WTC11 (cell line): Measurements from ENCODE around the gene FUT7. TPM values are rescaled to one million over a fixed set of nuclear protein-coding genes. Genes with fewer than 3 reads are reported as not detected.

Experiments used
- ATAC-seq: fragments of 200-7000 bp; cut with Tn5 transposase; 2 replicates; pipeline ENCODE4 v1.10.0; 2021; ENCODE audit warnings: mild to moderate bottlenecking, moderate library complexity
- CTCF ChIA-PET: fragments of 300-600 bp; sonication (Branson Sonifier 250); formaldehyde crosslinking; loops from one replicate; lab custom pipeline; 2021; ENCODE audit warnings: antibody characterized with exemption; lab: Charles Lee
- POLR2A ChIA-PET: fragments of 350-600 bp; sonication (Branson Sonifier 250); formaldehyde crosslinking; loops from one replicate; lab custom pipeline; 2021; ENCODE audit warnings: antibody characterized with exemption; lab: Charles Lee
- DNase-seq: peaks from one replicate; pipeline ENCODE4 v3.0.0; 2021; ENCODE audit warnings: low spot score
- H3K27ac Mint-ChIP-seq: 2 replicates; pipeline ENCODE4 v1.8.0; 2021; ENCODE audit warnings: mixed read lengths
- H3K27me3 Mint-ChIP-seq: 2 replicates; pipeline ENCODE4 v1.8.0; 2021; ENCODE audit warnings: low read depth, mild to moderate bottlenecking, moderate library complexity, mixed read lengths
- H3K36me3 Mint-ChIP-seq: 2 replicates; pipeline ENCODE4 v1.8.0; 2021; ENCODE audit warnings: mixed read lengths
- H3K4me1 Mint-ChIP-seq: 2 replicates; pipeline ENCODE4 v1.8.0; 2022; ENCODE audit warnings: mixed read lengths
- H3K4me3 Mint-ChIP-seq: 2 replicates; pipeline ENCODE4 v1.8.0; 2021; ENCODE audit warnings: mild to moderate bottlenecking, moderate library complexity, mixed read lengths
- H3K9me3 Mint-ChIP-seq: 2 replicates; pipeline ENCODE4 v1.8.0; 2021; ENCODE audit warnings: mixed read lengths
- CBFB ChIP-seq: sonication (generic); formaldehyde crosslinking; IDR thresholded peaks from 2 replicates; pipeline ENCODE4 v1.8.1; 2022; ENCODE audit warnings: mild to moderate bottlenecking, low read depth, missing genetic modification reagents
- FOXP1 ChIP-seq: sonication (generic); formaldehyde crosslinking; IDR thresholded peaks from 2 replicates; pipeline ENCODE4 v1.8.0; 2022; ENCODE audit warnings: missing genetic modification reagents, mild to moderate bottlenecking, moderate library complexity, borderline replicate concordance
- GRHL2 ChIP-seq: fragments of 250-450 bp; sonication (Bioruptor Pico); IDR thresholded peaks from 2 replicates; pipeline ENCODE4 v1.8.0; 2022; ENCODE audit warnings: mild to moderate bottlenecking, moderate library complexity; ENCODE audit not compliant: insufficient replicate concordance, severe bottlenecking
- GTF2I ChIP-seq: fragments of 250-450 bp; sonication (Bioruptor Pico); conservative IDR thresholded peaks from 2 replicates; pipeline ENCODE4 v1.4.0; 2021; ENCODE audit warnings: mild to moderate bottlenecking
- JAZF1 ChIP-seq: fragments of 250-450 bp; sonication (Bioruptor Pico); IDR thresholded peaks from 2 replicates; pipeline ENCODE4 v1.9.0; 2021; ENCODE audit warnings: moderate library complexity, mild to moderate bottlenecking, inconsistent platforms
- KAT7 ChIP-seq: sonication (generic); formaldehyde crosslinking; IDR thresholded peaks from 2 replicates; pipeline ENCODE4 v1.8.1; 2023; ENCODE audit warnings: missing genetic modification reagents, mild to moderate bottlenecking, borderline replicate concordance
- NFE2L1 ChIP-seq: sonication (generic); formaldehyde crosslinking; IDR thresholded peaks from 2 replicates; pipeline ENCODE4 v1.8.1; 2023; ENCODE audit warnings: missing genetic modification reagents
- NR2C2 ChIP-seq: sonication (generic); formaldehyde crosslinking; IDR thresholded peaks from 2 replicates; pipeline ENCODE4 v1.8.0; 2022; ENCODE audit warnings: mild to moderate bottlenecking, missing genetic modification reagents
- NR3C1 ChIP-seq: sonication (generic); formaldehyde crosslinking; conservative IDR thresholded peaks from 2 replicates; pipeline ENCODE4 v1.8.1; 2023; ENCODE audit warnings: low read depth, mild to moderate bottlenecking, missing genetic modification reagents
- PRRX2 ChIP-seq: fragments of 250-450 bp; sonication (Bioruptor Pico); IDR thresholded peaks from 2 replicates; pipeline ENCODE4 v1.8.0; 2021; ENCODE audit warnings: mild to moderate bottlenecking
- SMAD4 ChIP-seq: sonication (generic); formaldehyde crosslinking; IDR thresholded peaks from 2 replicates; pipeline ENCODE4 v1.8.0; 2022; ENCODE audit warnings: mild to moderate bottlenecking, missing genetic modification reagents
- TEAD4 ChIP-seq: sonication (generic); formaldehyde crosslinking; IDR thresholded peaks from 2 replicates; pipeline ENCODE4 v1.8.0; 2022; ENCODE audit warnings: mild to moderate bottlenecking, missing genetic modification reagents
- ZNF121 ChIP-seq: sonication (generic); formaldehyde crosslinking; IDR thresholded peaks from 2 replicates; pipeline ENCODE4 v1.8.0; 2023; ENCODE audit warnings: missing genetic modification reagents
- ZNF138 ChIP-seq: sonication (generic); formaldehyde crosslinking; conservative IDR thresholded peaks from 2 replicates; pipeline ENCODE4 v1.8.1; 2022; ENCODE audit warnings: mild to moderate bottlenecking, moderate library complexity, missing genetic modification reagents
- ZNF219 ChIP-seq: sonication (generic); formaldehyde crosslinking; IDR thresholded peaks from 2 replicates; pipeline ENCODE4 v1.8.0; 2023; ENCODE audit warnings: missing genetic modification reagents, mild to moderate bottlenecking, borderline replicate concordance
- ZNF423 ChIP-seq: fragments of 250-450 bp; sonication (Bioruptor Pico); IDR thresholded peaks from 2 replicates; pipeline ENCODE4 v2.1.2; 2022; ENCODE audit warnings: mild to moderate bottlenecking, moderate library complexity
- ZNF671 ChIP-seq: fragments of 250-450 bp; sonication (Bioruptor Pico); IDR thresholded peaks from 2 replicates; pipeline ENCODE4 v1.8.0; 2021; ENCODE audit warnings: mild to moderate bottlenecking
- total RNA-seq: library from RNA; stranded (reverse); gene quantifications from 3 replicates; pipeline ENCODE4 v1.2.3, GENCODE V29; 2021
- TF ChIP-seq, protein P1 (sequence below): sonication (generic); formaldehyde crosslinking; IDR thresholded peaks from 2 replicates; pipeline ENCODE4 v1.8.0; 2022; ENCODE audit warnings: missing genetic modification reagents
- TF ChIP-seq, protein P2 (sequence below): sonication (generic); formaldehyde crosslinking; IDR thresholded peaks from 2 replicates; pipeline ENCODE4 v1.8.1; 2023; ENCODE audit warnings: mild to moderate bottlenecking, missing genetic modification reagents
- TF ChIP-seq, protein P3 (sequence below): fragments of 250-450 bp; sonication (Bioruptor Pico); conservative IDR thresholded peaks from 2 replicates; pipeline ENCODE4 v1.9.0; 2021; ENCODE audit warnings: mild to moderate bottlenecking
- TF ChIP-seq, protein P4 (sequence below): sonication (generic); formaldehyde crosslinking; IDR thresholded peaks from 2 replicates; pipeline ENCODE4 v1.8.1; 2022; ENCODE audit warnings: low read depth, mild to moderate bottlenecking, moderate library complexity, missing genetic modification reagents, borderline replicate concordance
- TF ChIP-seq, protein P5 (sequence below): sonication (generic); formaldehyde crosslinking; IDR thresholded peaks from 2 replicates; pipeline ENCODE4 v1.8.1; 2022; ENCODE audit warnings: missing genetic modification reagents, borderline replicate concordance
- TF ChIP-seq, protein P6 (sequence below): sonication (generic); formaldehyde crosslinking; IDR thresholded peaks from 2 replicates; pipeline ENCODE4 v1.8.1; 2023; ENCODE audit warnings: mild to moderate bottlenecking, missing genetic modification reagents, moderate library complexity
- TF ChIP-seq, protein P7 (sequence below): sonication (generic); formaldehyde crosslinking; IDR thresholded peaks from 2 replicates; pipeline ENCODE4 v1.8.0; 2022; ENCODE audit warnings: mild to moderate bottlenecking, missing genetic modification reagents
- TF ChIP-seq, protein P8 (sequence below): sonication (generic); formaldehyde crosslinking; conservative IDR thresholded peaks from 2 replicates; pipeline ENCODE4 v1.8.1; 2022; ENCODE audit warnings: mild to moderate bottlenecking, missing genetic modification reagents

The FUT7 gene
- total RNA-seq, 1 experiment from 2014 or later, result not detected

DNA sequence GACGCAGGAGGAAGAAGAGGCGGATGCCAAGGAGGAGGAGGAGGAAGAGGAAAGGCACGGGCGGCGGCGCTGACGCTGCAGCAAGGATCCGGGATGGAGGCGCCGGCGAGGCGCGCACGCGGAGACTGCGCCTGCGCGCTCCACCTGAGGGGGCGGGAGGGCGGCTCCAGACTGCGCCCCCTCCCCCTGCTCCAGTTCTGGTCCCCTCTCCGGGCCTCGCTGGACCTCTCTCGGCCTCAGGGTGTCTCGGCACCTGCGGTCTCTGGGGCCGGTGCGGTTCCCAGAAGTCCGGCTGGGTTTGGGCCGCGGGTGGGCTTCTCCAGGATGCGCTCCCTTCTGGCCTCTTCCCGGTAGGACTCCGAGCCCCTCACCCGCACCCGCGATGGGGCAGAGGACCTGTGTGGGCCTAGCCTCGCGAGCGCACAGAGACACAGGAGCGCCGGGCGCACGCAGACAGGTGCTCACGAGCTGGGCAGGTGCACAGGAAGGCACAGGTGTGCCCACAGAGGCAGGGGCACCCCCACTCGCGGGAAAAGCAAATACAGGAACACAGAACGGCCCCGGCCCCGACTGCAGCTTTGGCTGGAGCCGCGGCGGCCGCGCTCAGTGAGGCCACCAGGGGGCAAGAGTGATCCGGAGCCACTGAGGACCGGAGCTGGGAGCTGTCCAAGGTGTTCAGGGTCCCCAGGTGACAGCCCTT is 14.3 kb upstream of the FUT7 start, which contains the start of gene NPDC1:
TSS of gene NPDC1 (minus strand) at position 90 of the 700 bp plus-strand sequence. CDS start 188 bp downstream, outside the sequence.
- no peaks in the 10 kb centered on the region for H3K9me3 Mint-ChIP-seq
- peak; percentile 94 for DNase-seq
- CTCF ChIA-PET, result interaction anchor here (0.5 to 1.9 kb wide), 66 partner anchors 9 to 468 kb away, joined by 3 to 93 read pairs (median 6); partner anchors contain the start of genes ABCA2, C8G, CLIC3 and CYSRT1
- peak within 1 kb of the TSS; percentile 77 for H3K4me3 Mint-ChIP-seq
- POLR2A ChIA-PET, result interaction anchor here (0.8 kb wide), 1 partner anchor 19 kb away, joined by 3 read pairs; no protein-coding TSS in a partner anchor
- peaks cover 47% of the 10 kb centered on the region for H3K27me3 Mint-ChIP-seq
- no peak within 1 kb of the TSS for H3K27ac Mint-ChIP-seq
- no peaks in the 10 kb centered on the region for H3K36me3 Mint-ChIP-seq
- peak; percentile 69 for ATAC-seq
- H3K4me1 Mint-ChIP-seq, result peaks cover 10% of the 10 kb centered on the region
- TF ChIP-seq KAT7, result 0 out of 2 replicates have a peak, but pooled peaks have one; percentile 59
- TF ChIP-seq, protein P1, sequence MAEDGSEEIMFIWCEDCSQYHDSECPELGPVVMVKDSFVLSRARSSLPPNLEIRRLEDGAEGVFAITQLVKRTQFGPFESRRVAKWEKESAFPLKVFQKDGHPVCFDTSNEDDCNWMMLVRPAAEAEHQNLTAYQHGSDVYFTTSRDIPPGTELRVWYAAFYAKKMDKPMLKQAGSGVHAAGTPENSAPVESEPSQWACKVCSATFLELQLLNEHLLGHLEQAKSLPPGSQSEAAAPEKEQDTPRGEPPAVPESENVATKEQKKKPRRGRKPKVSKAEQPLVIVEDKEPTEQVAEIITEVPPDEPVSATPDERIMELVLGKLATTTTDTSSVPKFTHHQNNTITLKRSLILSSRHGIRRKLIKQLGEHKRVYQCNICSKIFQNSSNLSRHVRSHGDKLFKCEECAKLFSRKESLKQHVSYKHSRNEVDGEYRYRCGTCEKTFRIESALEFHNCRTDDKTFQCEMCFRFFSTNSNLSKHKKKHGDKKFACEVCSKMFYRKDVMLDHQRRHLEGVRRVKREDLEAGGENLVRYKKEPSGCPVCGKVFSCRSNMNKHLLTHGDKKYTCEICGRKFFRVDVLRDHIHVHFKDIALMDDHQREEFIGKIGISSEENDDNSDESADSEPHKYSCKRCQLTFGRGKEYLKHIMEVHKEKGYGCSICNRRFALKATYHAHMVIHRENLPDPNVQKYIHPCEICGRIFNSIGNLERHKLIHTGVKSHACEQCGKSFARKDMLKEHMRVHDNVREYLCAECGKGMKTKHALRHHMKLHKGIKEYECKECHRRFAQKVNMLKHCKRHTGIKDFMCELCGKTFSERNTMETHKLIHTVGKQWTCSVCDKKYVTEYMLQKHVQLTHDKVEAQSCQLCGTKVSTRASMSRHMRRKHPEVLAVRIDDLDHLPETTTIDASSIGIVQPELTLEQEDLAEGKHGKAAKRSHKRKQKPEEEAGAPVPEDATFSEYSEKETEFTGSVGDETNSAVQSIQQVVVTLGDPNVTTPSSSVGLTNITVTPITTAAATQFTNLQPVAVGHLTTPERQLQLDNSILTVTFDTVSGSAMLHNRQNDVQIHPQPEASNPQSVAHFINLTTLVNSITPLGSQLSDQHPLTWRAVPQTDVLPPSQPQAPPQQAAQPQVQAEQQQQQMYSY (CRISPR knock-in tag), result 0 out of 2 replicates have a peak, but pooled peaks have one; percentile 20
- TF ChIP-seq ZNF219, result peak; percentile 79; the same call in 1 of the 2 replicates
- no peak for TF ChIP-seq ZNF121 (CRISPR knock-in tag)
- TF ChIP-seq SMAD4 (CRISPR knock-in tag), result peak; percentile 78
- TF ChIP-seq, protein P2, sequence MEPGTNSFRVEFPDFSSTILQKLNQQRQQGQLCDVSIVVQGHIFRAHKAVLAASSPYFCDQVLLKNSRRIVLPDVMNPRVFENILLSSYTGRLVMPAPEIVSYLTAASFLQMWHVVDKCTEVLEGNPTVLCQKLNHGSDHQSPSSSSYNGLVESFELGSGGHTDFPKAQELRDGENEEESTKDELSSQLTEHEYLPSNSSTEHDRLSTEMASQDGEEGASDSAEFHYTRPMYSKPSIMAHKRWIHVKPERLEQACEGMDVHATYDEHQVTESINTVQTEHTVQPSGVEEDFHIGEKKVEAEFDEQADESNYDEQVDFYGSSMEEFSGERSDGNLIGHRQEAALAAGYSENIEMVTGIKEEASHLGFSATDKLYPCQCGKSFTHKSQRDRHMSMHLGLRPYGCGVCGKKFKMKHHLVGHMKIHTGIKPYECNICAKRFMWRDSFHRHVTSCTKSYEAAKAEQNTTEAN (CRISPR knock-in tag), result no peak
- TF ChIP-seq NR3C1 (CRISPR knock-in tag), result no peak
- 0 out of 2 replicates have a peak, but pooled peaks have one; percentile 66 for TF ChIP-seq CBFB (CRISPR knock-in tag)
- peak; percentile 71; the same call in 1 of the 2 replicates for TF ChIP-seq TEAD4
- TF ChIP-seq ZNF138 (CRISPR knock-in tag), result no peak
- TF ChIP-seq, protein P3, sequence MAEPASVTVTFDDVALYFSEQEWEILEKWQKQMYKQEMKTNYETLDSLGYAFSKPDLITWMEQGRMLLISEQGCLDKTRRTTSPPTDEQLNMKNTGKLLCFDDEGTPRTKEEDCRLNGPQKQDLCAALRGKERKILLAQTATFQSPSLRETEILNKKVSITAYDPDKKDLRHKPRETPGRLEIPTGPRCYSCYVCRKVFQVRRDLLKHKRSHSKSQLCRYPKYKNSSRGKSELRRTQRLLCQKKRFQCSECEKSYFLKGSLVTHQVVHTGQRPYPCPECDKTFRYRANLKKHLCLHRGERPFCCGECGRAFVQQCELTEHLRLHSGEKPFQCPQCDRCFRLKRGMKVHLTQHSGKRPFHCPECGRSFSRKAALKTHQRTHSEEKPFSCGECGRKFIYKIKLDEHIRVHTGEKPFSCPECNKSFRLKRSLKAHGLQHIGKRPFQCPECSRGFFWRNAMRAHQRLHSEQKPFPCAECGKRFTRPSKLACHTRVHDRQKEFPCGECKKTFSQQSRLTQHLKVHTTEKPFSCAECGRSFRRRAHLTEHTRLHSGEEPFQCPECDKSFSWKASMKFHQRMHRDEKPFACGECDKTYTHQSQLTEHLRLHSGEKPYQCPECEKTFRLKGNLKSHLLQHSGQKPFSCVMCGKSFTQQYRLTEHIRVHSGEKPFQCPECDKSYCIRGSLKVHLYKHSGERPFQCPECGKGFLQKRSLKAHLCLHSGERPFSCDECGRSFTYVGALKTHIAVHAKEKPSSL (CRISPR knock-in tag), result no peak
- TF ChIP-seq ZNF671, result no peak
- TF ChIP-seq JAZF1 (CRISPR knock-in tag), result no peak
- TF ChIP-seq, protein P4, sequence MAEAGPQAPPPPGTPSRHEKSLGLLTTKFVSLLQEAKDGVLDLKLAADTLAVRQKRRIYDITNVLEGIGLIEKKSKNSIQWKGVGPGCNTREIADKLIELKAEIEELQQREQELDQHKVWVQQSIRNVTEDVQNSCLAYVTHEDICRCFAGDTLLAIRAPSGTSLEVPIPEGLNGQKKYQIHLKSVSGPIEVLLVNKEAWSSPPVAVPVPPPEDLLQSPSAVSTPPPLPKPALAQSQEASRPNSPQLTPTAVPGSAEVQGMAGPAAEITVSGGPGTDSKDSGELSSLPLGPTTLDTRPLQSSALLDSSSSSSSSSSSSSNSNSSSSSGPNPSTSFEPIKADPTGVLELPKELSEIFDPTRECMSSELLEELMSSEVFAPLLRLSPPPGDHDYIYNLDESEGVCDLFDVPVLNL (CRISPR knock-in tag), result no peak
- TF ChIP-seq, protein P5, sequence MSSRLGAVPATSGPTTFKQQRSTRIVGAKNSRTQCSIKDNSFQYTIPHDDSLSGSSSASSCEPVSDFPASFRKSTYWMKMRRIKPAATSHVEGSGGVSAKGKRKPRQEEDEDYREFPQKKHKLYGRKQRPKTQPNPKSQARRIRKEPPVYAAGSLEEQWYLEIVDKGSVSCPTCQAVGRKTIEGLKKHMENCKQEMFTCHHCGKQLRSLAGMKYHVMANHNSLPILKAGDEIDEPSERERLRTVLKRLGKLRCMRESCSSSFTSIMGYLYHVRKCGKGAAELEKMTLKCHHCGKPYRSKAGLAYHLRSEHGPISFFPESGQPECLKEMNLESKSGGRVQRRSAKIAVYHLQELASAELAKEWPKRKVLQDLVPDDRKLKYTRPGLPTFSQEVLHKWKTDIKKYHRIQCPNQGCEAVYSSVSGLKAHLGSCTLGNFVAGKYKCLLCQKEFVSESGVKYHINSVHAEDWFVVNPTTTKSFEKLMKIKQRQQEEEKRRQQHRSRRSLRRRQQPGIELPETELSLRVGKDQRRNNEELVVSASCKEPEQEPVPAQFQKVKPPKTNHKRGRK, result no peak
- no peak; the same call in none of the 2 replicates for TF ChIP-seq FOXP1 (CRISPR knock-in tag)
- TF ChIP-seq ZNF423 (CRISPR knock-in tag), result no peak
- TF ChIP-seq, protein P6, sequence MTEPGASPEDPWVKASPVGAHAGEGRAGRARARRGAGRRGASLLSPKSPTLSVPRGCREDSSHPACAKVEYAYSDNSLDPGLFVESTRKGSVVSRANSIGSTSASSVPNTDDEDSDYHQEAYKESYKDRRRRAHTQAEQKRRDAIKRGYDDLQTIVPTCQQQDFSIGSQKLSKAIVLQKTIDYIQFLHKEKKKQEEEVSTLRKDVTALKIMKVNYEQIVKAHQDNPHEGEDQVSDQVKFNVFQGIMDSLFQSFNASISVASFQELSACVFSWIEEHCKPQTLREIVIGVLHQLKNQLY (CRISPR knock-in tag), result 0 out of 2 replicates have a peak, but pooled peaks have one; percentile 62
- no peak for TF ChIP-seq NR2C2 (CRISPR knock-in tag)
- TF ChIP-seq, protein P7, sequence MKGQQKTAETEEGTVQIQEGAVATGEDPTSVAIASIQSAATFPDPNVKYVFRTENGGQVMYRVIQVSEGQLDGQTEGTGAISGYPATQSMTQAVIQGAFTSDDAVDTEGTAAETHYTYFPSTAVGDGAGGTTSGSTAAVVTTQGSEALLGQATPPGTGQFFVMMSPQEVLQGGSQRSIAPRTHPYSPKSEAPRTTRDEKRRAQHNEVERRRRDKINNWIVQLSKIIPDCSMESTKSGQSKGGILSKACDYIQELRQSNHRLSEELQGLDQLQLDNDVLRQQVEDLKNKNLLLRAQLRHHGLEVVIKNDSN (CRISPR knock-in tag), result peak; percentile 68
- TF ChIP-seq PRRX2, result no peak
- TF ChIP-seq GRHL2 (CRISPR knock-in tag), result no peak
- peak; percentile 66; the same call in 1 of the 2 replicates for TF ChIP-seq NFE2L1
- TF ChIP-seq GTF2I (CRISPR knock-in tag), result no peak
- TF ChIP-seq, protein P8, sequence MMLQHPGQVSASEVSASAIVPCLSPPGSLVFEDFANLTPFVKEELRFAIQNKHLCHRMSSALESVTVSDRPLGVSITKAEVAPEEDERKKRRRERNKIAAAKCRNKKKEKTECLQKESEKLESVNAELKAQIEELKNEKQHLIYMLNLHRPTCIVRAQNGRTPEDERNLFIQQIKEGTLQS (CRISPR knock-in tag), result no peak
